GM12878 (cell line): ENCODE results near the gene MOB2. TPM values are rescaled to one million over a fixed set of nuclear protein-coding genes. Genes with fewer than 3 reads are reported as not detected.

Source experiments
- ATAC-seq: fragments of 200-7000 bp; cut with Tn5 transposase; 3 replicates; pipeline ENCODE4 v1.9.1; 2020; ENCODE audit warnings: mild to moderate bottlenecking, moderate library complexity
- BruUV-seq: library from RNA; stranded (reverse); fragments of 400-500 nt; replicated peaks from 2 replicates; lab custom pipeline; 2021; lab: Mats Ljungman, UMichigan
- CTCF ChIA-PET: fragments of 300-600 bp; sonication (Branson Sonifier 250); formaldehyde crosslinking; extraction: SDS; loops from one replicate; lab custom pipeline; 2021; ENCODE audit warnings: inconsistent platforms; lab: Yijun Ruan, JAX
- POLR2A ChIA-PET: fragments of 350-600 bp; formaldehyde crosslinking; extraction: SDS; loops from one replicate; lab custom pipeline; 2021; ENCODE audit warnings: inconsistent platforms; lab: Charles Lee
- RAD21 ChIA-PET: fragments of 300-600 bp; sonication (Branson Sonifier 250); formaldehyde crosslinking; loops from one replicate; lab custom pipeline; 2023; ENCODE audit warnings: antibody characterized with exemption; ENCODE audit not compliant: unreplicated experiment; lab: Charles Lee
- SMC1A ChIA-PET: fragments of 300-600 bp; sonication (Branson Sonifier 250); formaldehyde crosslinking; loops from one replicate; lab custom pipeline; 2023; ENCODE audit not compliant: unreplicated experiment, uncharacterized antibody; lab: Charles Lee
- DNase-seq: peaks from one replicate; pipeline ENCODE4 v3.0.0-alpha.2; 2011; ENCODE audit warnings: low read depth, low spot score
- FAIRE-seq: peaks from 3 replicates; lab custom pipeline; 2011; peaks lifted over from hg19 to GRCh38; lab: Jason Lieb, UNC
- H2AFZ ChIP-seq: 2 replicates; pipeline ENCODE4 v1.6.0; 2011; ENCODE audit warnings: low read depth, low read length, control low read depth; ENCODE audit not compliant: control insufficient read depth
- H3K27ac ChIP-seq: 2 replicates; pipeline ENCODE4 v1.5.1; 2011; ENCODE audit warnings: control low read depth; ENCODE audit not compliant: control insufficient read depth, insufficient read depth
- H3K27me3 ChIP-seq, 2 experiments: replicated peaks in 1 of 2; 2 replicates each; pipeline versions ENCODE4 v1.6.0 to v1.6.1; 2011; ENCODE audit warnings: low read length in 1 of 2; ENCODE audit not compliant: control insufficient read depth in 2 of 2, insufficient read depth in 2 of 2
- H3K36me3 ChIP-seq, 2 experiments: 2 replicates each; pipeline ENCODE4 v1.5.1; 2011; ENCODE audit warnings: low read length in 1 of 2; ENCODE audit not compliant: control insufficient read depth in 2 of 2, insufficient read depth in 2 of 2
- H3K4me1 ChIP-seq: 2 replicates; pipeline ENCODE4 v1.6.1; 2011; ENCODE audit warnings: mild to moderate bottlenecking, low read length, moderate library complexity, mixed read lengths; ENCODE audit not compliant: control insufficient read depth, insufficient read depth
- H3K4me2 ChIP-seq: 2 replicates; pipeline ENCODE4 v1.6.0; 2011; ENCODE audit warnings: control low read depth; ENCODE audit not compliant: control insufficient read depth, insufficient read depth
- H3K4me3 ChIP-seq: fragments of 200-600 bp; sonication (generic); 2 replicates; pipeline ENCODE4 v1.5.1; 2016
- H3K79me2 ChIP-seq: 2 replicates; pipeline ENCODE4 v1.6.0; 2011; ENCODE audit warnings: low read length; ENCODE audit not compliant: control insufficient read depth, insufficient read depth
- H3K9ac ChIP-seq: 2 replicates; pipeline ENCODE4 v1.8.0; 2011; ENCODE audit warnings: low read length, control low read depth, mixed read lengths; ENCODE audit not compliant: control insufficient read depth, insufficient read depth
- H3K9me3 ChIP-seq: replicated peaks from 3 replicates; pipeline ENCODE4 v1.5.1; 2011; ENCODE audit warnings: mild to moderate bottlenecking, low read length; ENCODE audit not compliant: control insufficient read depth, insufficient read depth
- H4K20me1 ChIP-seq: 2 replicates; pipeline ENCODE4 v1.6.0; 2011; ENCODE audit not compliant: control insufficient read depth, insufficient read depth
- BHLHE40 ChIP-seq, 2 experiments: fragments of 450-650 bp in 1 of 2; IDR thresholded peaks; 2 replicates each; pipeline ENCODE4 v1.6.1; 2011 to 2017; ENCODE audit warnings: low read depth in 2 of 2, borderline replicate concordance in 1 of 2, improper control_type of control experiment in 1 of 2, low read length in 1 of 2, mild to moderate bottlenecking in 1 of 2
- CBX3 ChIP-seq: fragments of 200-600 bp; sonication (generic); IDR thresholded peaks from 2 replicates; pipeline ENCODE4 v1.6.1; 2016; ENCODE audit warnings: low read depth, borderline replicate concordance
- CHD4 ChIP-seq: fragments of 200-600 bp; sonication (generic); IDR thresholded peaks from 2 replicates; pipeline ENCODE4 v1.6.1; 2016; ENCODE audit warnings: mild to moderate bottlenecking
- CREM ChIP-seq: IDR thresholded peaks from 2 replicates; pipeline ENCODE4 v1.6.1; 2014; ENCODE audit warnings: antibody characterized with exemption, low read depth
- FOS ChIP-seq: IDR thresholded peaks from 3 replicates; pipeline ENCODE4 v1.6.1; 2011; ENCODE audit warnings: borderline replicate concordance; ENCODE audit not compliant: insufficient read length; ENCODE audit errors: extremely low read depth
- KDM1A ChIP-seq: fragments of 200-600 bp; sonication (generic); IDR thresholded peaks from 2 replicates; pipeline ENCODE4 v1.6.1; 2016; ENCODE audit warnings: borderline replicate concordance
- LARP7 ChIP-seq: fragments of 450-650 bp; IDR thresholded peaks from 2 replicates; pipeline ENCODE4 v1.6.1; 2017; ENCODE audit warnings: mild to moderate bottlenecking
- MTA2 ChIP-seq: fragments of 450-650 bp; IDR thresholded peaks from 2 replicates; pipeline ENCODE4 v1.6.1; 2016; ENCODE audit warnings: low read depth, mild to moderate bottlenecking, moderate library complexity
- NFYA ChIP-seq: IDR thresholded peaks from 2 replicates; pipeline ENCODE4 v1.6.1; 2011; ENCODE audit warnings: low read depth, mild to moderate bottlenecking, low read length, improper control_type of control experiment, borderline replicate concordance
- RAD21 ChIP-seq: IDR thresholded peaks from 2 replicates; pipeline ENCODE4 v1.6.1; 2011; ENCODE audit warnings: mild to moderate bottlenecking, low read depth, low read length, moderate library complexity; ENCODE audit not compliant: insufficient read depth
- RB1 ChIP-seq: fragments of 450-650 bp; formaldehyde crosslinking; IDR thresholded peaks from 2 replicates; pipeline ENCODE4 v1.6.1; 2017; ENCODE audit warnings: mild to moderate bottlenecking, borderline replicate concordance
- RCOR1 ChIP-seq: conservative IDR thresholded peaks from 2 replicates; pipeline ENCODE4 v1.6.1; 2012; ENCODE audit warnings: low read depth, low read length, improper control_type of control experiment
- SMC3 ChIP-seq: IDR thresholded peaks from 2 replicates; pipeline ENCODE4 v1.6.1; 2011; ENCODE audit warnings: low read length, improper control_type of control experiment, borderline replicate concordance
- YY1 ChIP-seq: IDR thresholded peaks from 2 replicates; pipeline ENCODE4 v1.6.1; 2011; ENCODE audit warnings: low read depth, mild to moderate bottlenecking, low read length
- WGBS: methylation state at CpG from one replicate; pipeline ENCODE4 v1.1.6; 2016; ENCODE audit warnings: low lambda C conversion rate; ENCODE audit not compliant: insufficient replicate concordance, insufficient coverage; ENCODE audit errors: missing lambda C conversion rate; 5-methylcytosine and 5-hydroxymethylcytosine counted together
- in situ Hi-C: fragments of 300-500 bp; cut with MboI; formaldehyde crosslinking; loops from 9 replicates; pipeline ENCODE4 v1.14.3; 2018; ENCODE audit warnings: mixed read lengths
- intact Hi-C: fragments of 100-400 bp; cut with micrococcal nuclease; formaldehyde crosslinking; loops from one replicate; pipeline ENCODE4 v1.14.2; 2022; ENCODE audit not compliant: unreplicated experiment
- polyA plus RNA-seq, 11 experiments: library from polyadenylated mRNA; depleted of rRNA in 4 of 11; unstranded in 6 of 11; stranded (reverse) in 5 of 11; fragments of >200 nt; fragmentation: Nextera tagmentation in 4 of 11; fragmentation: Illumina TruSeq in 1 of 11; extraction: Ambion mirVana in 4 of 11; extraction: Trizol in 1 of 11; gene quantifications; 1 replicate in 1 of 11; 2 replicates in 10 of 11; pipeline versions ENCODE4 v1.2.1 to v1.2.3, GENCODE V29; 2011 to 2016; ENCODE audit warnings: inconsistent platforms in 2 of 11, missing spikeins in 2 of 11, low read depth in 1 of 11
- total RNA-seq, 4 experiments: library from RNA; depleted of rRNA in 3 of 4; stranded (reverse); fragments of >200 nt in 3 of 4; fragmentation: Illumina TruSeq in 1 of 4; extraction: Trizol in 1 of 4; gene quantifications; 2 replicates each; pipeline versions ENCODE4 v1.2.1 to v1.2.3, GENCODE V29; 2013 to 2021
- TF ChIP-seq, protein P1 (sequence below), 3 experiments: IDR thresholded peaks in 2 of 3; conservative IDR thresholded peaks in 1 of 3; 2 replicates each; pipeline ENCODE4 v1.5.1; 2011; ENCODE audit warnings: low read depth in 3 of 3, low read length in 3 of 3, mild to moderate bottlenecking in 3 of 3, control low read depth in 2 of 3, moderate library complexity in 2 of 3, inconsistent platforms in 1 of 3, mixed read lengths in 1 of 3; ENCODE audit not compliant: control insufficient read depth in 2 of 3, insufficient read depth in 1 of 3; ENCODE audit errors: extremely low read depth in 1 of 3
- TF ChIP-seq, protein P2 (sequence below): IDR thresholded peaks from 2 replicates; pipeline ENCODE4 v1.6.1; 2011; ENCODE audit warnings: mild to moderate bottlenecking, low read depth, low read length, moderate library complexity; ENCODE audit not compliant: insufficient replicate concordance

The MOB2 gene
- total and polyA plus RNA-seq, 10 of the 15 experiments (the other 5 are each of a cell fraction or from before 2014, with no cell fraction given) = 0.10 to 34.6 (median 15.5) TPM

DNA sequence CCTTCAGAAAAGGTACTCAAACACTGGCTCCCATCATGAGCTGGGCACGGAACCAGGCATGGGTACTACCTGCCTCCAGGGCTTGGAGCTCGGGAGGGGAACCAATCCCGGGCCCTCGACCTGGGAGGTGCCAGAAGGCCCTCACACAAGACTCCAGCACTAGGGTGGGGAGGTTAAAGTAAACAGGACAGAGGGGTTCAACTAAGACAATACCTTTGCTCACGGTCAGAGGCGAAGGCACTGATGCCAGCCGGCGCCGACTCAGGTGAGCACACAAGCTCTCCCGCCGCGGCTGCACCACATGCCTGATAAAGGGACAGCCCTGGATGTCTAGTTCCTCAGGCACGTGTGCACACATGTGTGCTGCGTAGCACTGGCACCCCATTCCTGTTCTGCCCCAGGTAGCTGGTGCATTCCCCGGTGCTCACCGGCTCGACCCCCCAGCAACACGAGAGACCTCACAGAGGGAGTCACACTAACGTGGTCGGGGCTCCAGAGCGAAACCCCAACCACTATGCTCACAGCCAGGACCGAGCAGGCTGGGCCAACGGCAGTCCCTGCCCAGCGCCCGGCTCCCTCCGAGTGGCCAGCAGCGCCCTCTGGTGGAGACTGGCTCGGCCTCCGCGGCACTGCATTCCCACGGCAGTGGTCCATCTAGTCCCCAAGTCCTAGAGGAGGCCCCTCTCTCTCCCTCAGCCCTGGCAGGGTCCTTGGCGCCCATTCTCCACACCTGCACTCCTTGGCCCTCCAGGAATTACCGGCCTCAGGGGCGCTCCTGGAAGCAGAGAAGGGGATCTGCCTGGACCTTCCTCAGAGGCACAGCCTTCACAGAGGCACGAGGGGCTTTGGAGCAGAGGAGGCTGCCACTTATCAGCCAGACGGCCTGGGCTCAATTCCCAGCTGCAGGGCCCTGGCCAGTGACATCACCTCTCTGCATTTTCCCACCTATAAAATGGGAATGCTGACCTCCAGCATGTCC is 28.8 kb upstream of the MOB2 start:
- no peak for DNase-seq
- Histone ChIP-seq H2AFZ (no peak overlapping the region), H3K4me1 (peaks cover under 1% of the 10 kb centered on the region; the same call in 1 of the 2 replicates), H3K4me3 (no peak overlapping the region), H3K27ac (no peak overlapping the region), H3K9me3 (no peaks in the 10 kb centered on the region), H3K79me2 (peaks cover 5% of the 10 kb centered on the region), H4K20me1 (no peaks in the 10 kb centered on the region; the same call in 1 of the 2 replicates), H3K4me2 (no peak overlapping the region), H3K36me3 (no peaks in the 10 kb centered on the region), H3K27me3 (no peaks in the 10 kb centered on the region), H3K9ac (no peak overlapping the region)
- CTCF ChIA-PET = interaction anchor here (0.6 to 1.6 kb wide), 8 partner anchors 8 to 552 kb away, joined by 3 to 7 read pairs (median 4); no protein-coding TSS in a partner anchor
- intact Hi-C loops = loop anchor here (1.0 to 2.0 kb wide), 2 partner anchors 63 to 312 kb away; no protein-coding TSS in a partner anchor
- SMC1A ChIA-PET = interaction anchor here (0.9 to 1.8 kb wide), 2 partner anchors 10 to 59 kb away, joined by 3 to 7 read pairs; no protein-coding TSS in a partner anchor
- TF ChIP-seq SMC3 (peak; percentile 73), RCOR1 (no peak), FOS (no peak), KDM1A (no peak), BHLHE40 (IDR thresholded peaks at IDR 0.05; ENCODE audit: borderline replicate concordance in 1 of 2, low read depth in 2 of 2, low read length in 1 of 2) (peak in 1 of 2 experiments; percentile 26; a peak in 1 of 4 replicates), RAD21 (peak; percentile 70), RB1 (0 out of 2 replicates have a peak, but pooled peaks have one; percentile 49), CREM (no peak), MTA2 (no peak), YY1 (0 out of 2 replicates have a peak, but pooled peaks have one; percentile 28), LARP7 (peak; percentile 15; the same call in 1 of the 2 replicates), CBX3 (no peak), CHD4 (no peak), NFYA (no peak)
- TF ChIP-seq, protein P1, sequence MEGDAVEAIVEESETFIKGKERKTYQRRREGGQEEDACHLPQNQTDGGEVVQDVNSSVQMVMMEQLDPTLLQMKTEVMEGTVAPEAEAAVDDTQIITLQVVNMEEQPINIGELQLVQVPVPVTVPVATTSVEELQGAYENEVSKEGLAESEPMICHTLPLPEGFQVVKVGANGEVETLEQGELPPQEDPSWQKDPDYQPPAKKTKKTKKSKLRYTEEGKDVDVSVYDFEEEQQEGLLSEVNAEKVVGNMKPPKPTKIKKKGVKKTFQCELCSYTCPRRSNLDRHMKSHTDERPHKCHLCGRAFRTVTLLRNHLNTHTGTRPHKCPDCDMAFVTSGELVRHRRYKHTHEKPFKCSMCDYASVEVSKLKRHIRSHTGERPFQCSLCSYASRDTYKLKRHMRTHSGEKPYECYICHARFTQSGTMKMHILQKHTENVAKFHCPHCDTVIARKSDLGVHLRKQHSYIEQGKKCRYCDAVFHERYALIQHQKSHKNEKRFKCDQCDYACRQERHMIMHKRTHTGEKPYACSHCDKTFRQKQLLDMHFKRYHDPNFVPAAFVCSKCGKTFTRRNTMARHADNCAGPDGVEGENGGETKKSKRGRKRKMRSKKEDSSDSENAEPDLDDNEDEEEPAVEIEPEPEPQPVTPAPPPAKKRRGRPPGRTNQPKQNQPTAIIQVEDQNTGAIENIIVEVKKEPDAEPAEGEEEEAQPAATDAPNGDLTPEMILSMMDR (IDR thresholded peaks at IDR 0.05 in 2 of 3, conservative IDR thresholded peaks at IDR 0.05 in 1 of 3; ENCODE audit: control insufficient read depth in 2 of 3, extremely low read depth in 1 of 3, insufficient read depth in 1 of 3, low read depth in 3 of 3, low read length in 3 of 3) = peak; percentile 73 to 86 (median 84)
- TF ChIP-seq, protein P2, sequence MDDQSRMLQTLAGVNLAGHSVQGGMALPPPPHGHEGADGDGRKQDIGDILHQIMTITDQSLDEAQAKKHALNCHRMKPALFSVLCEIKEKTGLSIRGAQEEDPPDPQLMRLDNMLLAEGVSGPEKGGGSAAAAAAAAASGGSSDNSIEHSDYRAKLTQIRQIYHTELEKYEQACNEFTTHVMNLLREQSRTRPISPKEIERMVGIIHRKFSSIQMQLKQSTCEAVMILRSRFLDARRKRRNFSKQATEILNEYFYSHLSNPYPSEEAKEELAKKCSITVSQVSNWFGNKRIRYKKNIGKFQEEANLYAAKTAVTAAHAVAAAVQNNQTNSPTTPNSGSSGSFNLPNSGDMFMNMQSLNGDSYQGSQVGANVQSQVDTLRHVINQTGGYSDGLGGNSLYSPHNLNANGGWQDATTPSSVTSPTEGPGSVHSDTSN = no peak
- in situ Hi-C loops = no loop called here
- WGBS = 53% methylated on average over 32 of the region's 36 CpGs
- POLR2A ChIA-PET = no interaction called here
- no TSS peak for BruUV-seq
- RAD21 ChIA-PET = interaction anchor here (0.6 to 1.6 kb wide), 3 partner anchors 58 to 313 kb away, joined by 3 to 4 read pairs (median 3); no protein-coding TSS in a partner anchor
- peak; percentile 95 for ATAC-seq
- FAIRE-seq = peak; percentile 18
